ENCODE measurements around the gene ERICH4. TPM values are rescaled to one million over a fixed set of nuclear protein-coding genes. Genes with fewer than 3 reads are reported as not detected.
"Not testable (repeated sequence)": the region's sequence is repeated elsewhere in the genome, so short reads cannot be mapped to it uniquely, and the experiment has no call there.

Gene ERICH4
- total RNA-seq, 2 experiments from 2014 or later, result not detected

DNA sequence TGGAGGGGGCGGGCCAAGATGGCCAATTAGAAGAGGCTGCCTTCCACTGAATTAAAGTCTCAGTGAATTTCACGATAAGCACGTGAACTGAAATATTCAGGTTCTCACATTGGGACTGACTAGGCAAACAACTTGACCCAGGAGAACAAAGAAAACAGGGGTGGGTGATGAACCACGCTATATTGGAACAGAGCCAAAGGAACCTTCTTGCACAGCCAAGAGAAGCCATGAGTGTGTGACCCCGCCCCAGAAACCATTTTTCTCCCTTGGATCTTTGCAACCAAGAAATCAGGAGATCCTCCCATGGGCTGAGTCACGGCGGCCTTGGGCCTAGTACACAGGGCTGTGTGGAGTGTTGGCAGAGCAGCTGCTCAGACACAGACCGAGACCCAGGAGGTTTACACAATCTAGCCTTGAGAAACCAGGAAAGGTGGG, 36.8 kb downstream of the ERICH4 start:
- DNase-seq (peak; percentile 37), ATAC-seq (peak; percentile 42)
- H3K4me1 Mint-ChIP-seq, result no peaks in the 10 kb centered on the region
- intact Hi-C loops (cut with DNase I, micrococcal nuclease), result no loop called here
- POLR2A ChIA-PET, result no interaction called here
- no peak overlapping the region for H3K27ac Mint-ChIP-seq
- peaks cover 17% of the 10 kb centered on the region for H3K27me3 Mint-ChIP-seq
- H3K9me3 Mint-ChIP-seq (ENCODE audit: low read depth), result no peaks in the 10 kb centered on the region
- CTCF ChIA-PET, result interaction anchor here (0.6 to 1.2 kb wide), 5 partner anchors 31 to 126 kb away, joined by 3 to 5 read pairs (median 3); no protein-coding TSS in a partner anchor
- no peaks in the 10 kb centered on the region for H3K36me3 Mint-ChIP-seq (ENCODE audit: low read depth)
- no peak overlapping the region for H3K4me3 Mint-ChIP-seq

DNA sequence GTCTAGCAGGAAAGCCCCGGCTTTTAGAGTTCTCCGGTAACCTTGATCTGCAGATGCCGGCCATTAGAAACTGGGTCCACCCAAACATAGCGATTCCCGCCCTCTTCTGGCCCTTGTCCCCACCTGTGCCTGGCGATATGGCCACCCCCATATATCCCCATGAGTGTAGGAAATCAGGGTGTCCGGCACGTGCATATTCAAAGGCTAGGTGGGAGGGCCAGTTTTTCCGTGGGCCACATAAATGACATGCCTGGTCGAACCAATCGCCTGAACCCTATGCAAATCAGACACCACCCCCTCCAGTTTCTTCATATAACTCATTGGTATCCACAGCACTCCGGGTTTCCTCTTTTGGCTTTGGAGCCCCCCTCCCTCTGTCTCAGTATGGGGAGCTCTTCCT, 37.4 kb downstream of the ERICH4 start:
- H3K36me3 Mint-ChIP-seq (ENCODE audit: low read depth), result no peaks in the 10 kb centered on the region
- peaks cover 21% of the 10 kb centered on the region for H3K27me3 Mint-ChIP-seq
- CTCF ChIA-PET, result interaction anchor here (1.0 to 1.2 kb wide), 2 partner anchors 32 to 89 kb away, joined by 3 to 5 read pairs; no protein-coding TSS in a partner anchor

DNA sequence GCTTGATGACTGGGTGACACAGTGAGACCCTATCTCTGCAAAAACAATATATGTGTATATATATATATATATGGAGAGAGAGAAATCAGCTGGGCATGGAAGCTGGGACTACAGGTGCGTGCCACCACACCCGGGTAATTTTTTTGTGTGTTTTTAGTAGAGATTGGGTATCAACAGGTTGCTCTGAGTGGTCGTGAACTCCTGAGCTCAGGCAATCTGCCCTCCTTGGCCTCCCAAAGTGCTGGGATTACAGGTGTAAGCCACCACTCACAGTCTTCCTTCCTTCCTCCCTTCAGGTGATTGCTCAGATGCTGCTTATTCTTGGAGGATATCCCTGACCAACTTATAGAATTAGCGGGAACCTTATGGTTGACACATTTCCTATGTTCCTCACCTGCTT, 41.9 kb downstream of the ERICH4 start:
- DNase-seq (no peak), ATAC-seq (no peak)
- no peaks in the 10 kb centered on the region for H3K36me3 Mint-ChIP-seq (ENCODE audit: low read depth)
- ChIA-PET CTCF (interaction anchor here (0.6 to 1.3 kb wide), 3 partner anchors 79 to 157 kb away, joined by 3 to 4 read pairs (median 3); no protein-coding TSS in a partner anchor), POLR2A (no interaction called here)
- intact Hi-C loops (cut with DNase I, micrococcal nuclease), result no loop called here
- H3K27ac Mint-ChIP-seq, result no peak overlapping the region
- H3K27me3 Mint-ChIP-seq, result peaks cover 37% of the 10 kb centered on the region
- no peaks in the 10 kb centered on the region for H3K9me3 Mint-ChIP-seq (ENCODE audit: low read depth)
- no peak overlapping the region for H3K4me3 Mint-ChIP-seq
- no peaks in the 10 kb centered on the region for H3K4me1 Mint-ChIP-seq

More for the DNA sequence above, 37.4 kb downstream of the ERICH4 start:
- POLR2A ChIA-PET, result no interaction called here
- no peak overlapping the region for H3K4me3 Mint-ChIP-seq
- intact Hi-C loops (cut with DNase I, micrococcal nuclease), result no loop called here
- H3K27ac Mint-ChIP-seq, result no peak overlapping the region
- no peaks in the 10 kb centered on the region for H3K4me1 Mint-ChIP-seq
- DNase-seq, result no peak
- no peaks in the 10 kb centered on the region for H3K9me3 Mint-ChIP-seq (ENCODE audit: low read depth)
- no peak for ATAC-seq

DNA sequence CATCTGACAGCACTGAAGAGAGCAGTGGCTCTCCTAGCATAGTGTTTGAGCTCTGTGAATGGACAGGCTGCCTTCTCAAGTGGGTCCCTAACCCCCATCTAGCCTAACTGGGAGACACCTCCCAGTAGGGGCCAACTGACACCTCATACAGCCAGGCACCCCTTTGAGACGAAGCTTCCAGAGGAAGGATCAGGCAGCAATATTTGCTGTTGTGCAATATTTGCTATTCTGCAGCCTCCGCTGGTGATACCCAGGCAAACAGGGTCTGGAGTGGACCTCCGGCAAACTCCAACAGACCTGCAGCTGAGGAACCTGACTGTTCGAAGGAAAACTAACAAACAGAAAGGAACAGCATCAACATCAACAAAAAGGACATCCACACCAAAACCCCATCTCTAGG, 44.0 kb downstream of the ERICH4 start:
- H3K4me3 Mint-ChIP-seq; intact Hi-C loops (cut with DNase I, micrococcal nuclease); POLR2A ChIA-PET; H3K36me3 Mint-ChIP-seq (ENCODE audit: low read depth); ATAC-seq; H3K27ac Mint-ChIP-seq; H3K4me1 Mint-ChIP-seq; DNase-seq; H3K9me3 Mint-ChIP-seq (ENCODE audit: low read depth): not testable (repeated sequence)
- CTCF ChIA-PET, result interaction anchor here (1.1 to 1.3 kb wide), 3 partner anchors 79 to 220 kb away, joined by 3 to 4 read pairs (median 3); no protein-coding TSS in a partner anchor
- peaks cover 31% of the 10 kb centered on the region for H3K27me3 Mint-ChIP-seq

DNA sequence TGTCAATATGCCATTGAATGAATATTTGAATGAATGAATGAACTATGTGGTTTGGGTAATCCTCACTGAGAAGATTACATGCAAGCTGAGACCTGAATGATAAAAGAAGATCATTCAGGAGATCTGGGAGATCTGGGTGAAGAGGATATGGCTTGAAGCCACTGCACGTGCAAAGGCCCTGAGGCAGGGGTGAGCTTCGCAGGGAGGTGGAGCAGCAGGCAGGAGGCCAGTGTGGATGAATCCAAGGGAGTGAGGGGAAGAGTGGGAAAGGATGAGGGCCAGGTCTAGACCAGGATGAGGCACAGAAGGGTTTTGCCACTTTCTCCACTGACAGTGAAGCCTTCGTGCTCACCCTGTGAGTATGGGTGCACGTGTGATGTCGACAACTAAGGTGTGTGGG, 49.9 kb downstream of the ERICH4 start:
- no peak overlapping the region for H3K4me3 Mint-ChIP-seq
- peaks cover 3% of the 10 kb centered on the region for H3K27me3 Mint-ChIP-seq
- H3K27ac Mint-ChIP-seq, result no peak overlapping the region
- CTCF ChIA-PET, result no interaction called here
- intact Hi-C loops (cut with DNase I, micrococcal nuclease), result loop anchor here in 1 of 2 experiments (10.0 kb wide), 1 partner anchor 332 kb away; no protein-coding TSS in a partner anchor
- DNase-seq (no peak), ATAC-seq (no peak)
- H3K4me1 Mint-ChIP-seq, result no peaks in the 10 kb centered on the region
- H3K9me3 Mint-ChIP-seq (ENCODE audit: low read depth), result no peaks in the 10 kb centered on the region
- H3K36me3 Mint-ChIP-seq (ENCODE audit: low read depth), result no peaks in the 10 kb centered on the region
- POLR2A ChIA-PET, result no interaction called here

Other genes with a start within 250 kb of the ERICH4 start
- gene CYP2S1, start 249.9 kb upstream of the ERICH4 start, total RNA-seq, result under 1 TPM; 0.46 to 0.84 TPM
- under 1 TPM; 0.28 to 0.50 TPM for gene AXL, start 223.9 kb upstream of the ERICH4 start, total RNA-seq
- gene HNRNPUL1, start 178.8 kb upstream of the ERICH4 start, total RNA-seq, result 100 to 1,000 TPM; 263 to 312 TPM
- gene CCDC97, start 133.0 kb upstream of the ERICH4 start, total RNA-seq, result 10 to 100 TPM; 21.2 to 21.4 TPM
- gene TGFB1, start 89.2 kb upstream of the ERICH4 start, total RNA-seq, result 10 to 100 TPM; 86.2 to 99.0 TPM
- 1 to 10 TPM; 4.0 to 5.2 TPM for gene B9D2, start 79.0 kb upstream of the ERICH4 start, total RNA-seq
- gene TMEM91, start 66.6 kb upstream of the ERICH4 start, total RNA-seq, result 1 to 10 TPM; 3.0 to 4.0 TPM
- gene EXOSC5, start 45.8 kb upstream of the ERICH4 start, total RNA-seq, result 10 to 100 TPM; 32.7 to 47.8 TPM
- gene BCKDHA, start 45.3 kb upstream of the ERICH4 start, total RNA-seq, result 10 to 100 TPM; 14.5 to 25.4 TPM
- gene B3GNT8, start 15.8 kb upstream of the ERICH4 start, total RNA-seq, result under 1 TPM in 1 of 2 experiments, not detected in 1; 0.41 TPM
- gene DMAC2, start 3.2 kb upstream of the ERICH4 start, total RNA-seq, result 10 to 100 TPM; 52.5 to 66.3 TPM
- gene CEACAM21, start 133.0 kb downstream of the ERICH4 start, total RNA-seq, result 10 to 100 TPM; 22.1 to 27.6 TPM
- gene CEACAM4, start 183.9 kb downstream of the ERICH4 start, total RNA-seq, result not detected
- gene CEACAM7, start 245.1 kb downstream of the ERICH4 start, total RNA-seq, result not detected